A673 (cell line): Measurements from ENCODE around the gene NHERF1.

Experiments used
- EZH2 ChIP-seq: fragments of 200-600 bp; sonication (generic); IDR thresholded peaks from 2 replicates; pipeline ENCODE4 v1.6.1; 2017; ENCODE audit warnings: borderline replicate concordance, low read depth, mild to moderate bottlenecking, mixed read lengths, antibody characterized with exemption, low read length; ENCODE audit not compliant: poor library complexity, severe bottlenecking
- TF ChIP-seq, protein P1 (sequence below): fragments of 300-800, 200-600 bp; sonication (generic); conservative IDR thresholded peaks from 2 replicates; pipeline ENCODE4 v1.5.1; 2017; ENCODE audit warnings: low read depth, mild to moderate bottlenecking, antibody characterized with exemption, low read length, moderate library complexity, mixed read lengths

DNA sequence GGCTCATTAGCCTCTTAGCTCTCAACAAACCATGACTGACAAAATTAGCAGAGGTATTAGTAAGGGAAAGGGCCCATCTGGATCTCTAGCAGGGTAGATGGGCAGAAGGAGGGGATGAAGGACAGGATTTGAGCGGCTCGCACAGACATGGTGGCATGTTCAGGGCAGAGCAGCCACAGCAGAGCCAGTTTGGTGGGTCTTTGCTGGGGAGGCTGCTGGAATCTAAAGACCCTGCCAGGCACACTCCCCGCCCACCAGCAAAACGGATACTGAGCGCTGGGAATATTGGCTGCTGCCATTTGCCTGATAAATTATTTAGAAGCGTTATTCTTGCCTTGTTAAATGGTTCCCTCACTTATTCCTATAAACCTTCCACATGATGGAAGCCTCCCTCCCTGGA lies 48.4 kb downstream of the NHERF1 start:
- TF ChIP-seq, protein P1, sequence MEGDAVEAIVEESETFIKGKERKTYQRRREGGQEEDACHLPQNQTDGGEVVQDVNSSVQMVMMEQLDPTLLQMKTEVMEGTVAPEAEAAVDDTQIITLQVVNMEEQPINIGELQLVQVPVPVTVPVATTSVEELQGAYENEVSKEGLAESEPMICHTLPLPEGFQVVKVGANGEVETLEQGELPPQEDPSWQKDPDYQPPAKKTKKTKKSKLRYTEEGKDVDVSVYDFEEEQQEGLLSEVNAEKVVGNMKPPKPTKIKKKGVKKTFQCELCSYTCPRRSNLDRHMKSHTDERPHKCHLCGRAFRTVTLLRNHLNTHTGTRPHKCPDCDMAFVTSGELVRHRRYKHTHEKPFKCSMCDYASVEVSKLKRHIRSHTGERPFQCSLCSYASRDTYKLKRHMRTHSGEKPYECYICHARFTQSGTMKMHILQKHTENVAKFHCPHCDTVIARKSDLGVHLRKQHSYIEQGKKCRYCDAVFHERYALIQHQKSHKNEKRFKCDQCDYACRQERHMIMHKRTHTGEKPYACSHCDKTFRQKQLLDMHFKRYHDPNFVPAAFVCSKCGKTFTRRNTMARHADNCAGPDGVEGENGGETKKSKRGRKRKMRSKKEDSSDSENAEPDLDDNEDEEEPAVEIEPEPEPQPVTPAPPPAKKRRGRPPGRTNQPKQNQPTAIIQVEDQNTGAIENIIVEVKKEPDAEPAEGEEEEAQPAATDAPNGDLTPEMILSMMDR = no peak
- no peak for TF ChIP-seq EZH2
